Pulmonary artery endothelial cell (primary cell): ENCODE measurements around the gene MBTD1. TPM values are rescaled to one million over a fixed set of nuclear protein-coding genes. Genes with fewer than 3 reads are reported as not detected.
"Not testable (repeated sequence)": the region's sequence is repeated elsewhere in the genome, so short reads cannot be mapped to it uniquely, and the experiment has no call there.

Experiments
- DNase-seq: peaks from one replicate; pipeline ENCODE4 v3.0.0-alpha.2; 2011; ENCODE audit warnings: low read depth, low spot score
- total RNA-seq: library from RNA; depleted of rRNA; stranded (reverse); fragments of >200 nt; gene quantifications from 2 replicates; pipeline ENCODE4 v1.2.3, GENCODE V29; 2014

MBTD1 gene
- total RNA-seq: 9.5 and 9.9 TPM in 2 replicates

DNA sequence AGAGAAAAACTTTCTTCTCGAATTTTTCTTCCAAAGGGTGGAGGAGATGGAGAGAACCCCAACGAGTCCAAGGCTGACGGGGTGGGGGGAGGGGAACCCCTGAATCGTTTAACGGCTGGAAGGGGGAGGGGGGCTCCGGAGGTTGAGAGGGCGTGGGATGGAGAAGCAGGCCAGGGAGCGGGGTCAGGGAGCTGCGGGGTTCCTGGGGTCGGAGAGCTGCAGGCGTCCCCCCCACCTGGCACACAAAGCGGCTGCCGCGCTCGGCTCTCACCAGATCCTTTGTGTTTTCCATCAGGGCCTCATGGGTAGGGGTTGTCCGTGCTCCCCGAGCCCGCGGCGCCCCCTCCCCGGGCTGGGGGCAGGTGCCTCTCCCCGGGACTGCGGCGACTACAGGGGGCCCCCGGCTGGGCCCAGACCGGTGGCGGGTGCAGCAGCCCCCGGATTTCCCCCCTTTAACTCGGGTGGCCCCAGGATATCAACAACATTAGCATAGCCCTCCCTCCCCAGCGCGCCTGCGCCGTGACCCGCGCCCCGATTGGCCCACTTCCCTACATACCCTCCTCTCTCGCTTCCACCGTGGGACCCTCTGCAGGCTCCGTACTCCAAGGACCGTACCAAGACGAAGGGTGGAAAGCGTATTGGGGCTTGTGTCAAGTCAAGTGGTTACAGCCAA, at the start of gene MBTD1:
TSS of gene MBTD1 (minus strand) at position 486 of the 673 bp plus-strand sequence. CDS start 34,888 bp downstream, outside the sequence.
- peak; percentile 87 for DNase-seq

DNA sequence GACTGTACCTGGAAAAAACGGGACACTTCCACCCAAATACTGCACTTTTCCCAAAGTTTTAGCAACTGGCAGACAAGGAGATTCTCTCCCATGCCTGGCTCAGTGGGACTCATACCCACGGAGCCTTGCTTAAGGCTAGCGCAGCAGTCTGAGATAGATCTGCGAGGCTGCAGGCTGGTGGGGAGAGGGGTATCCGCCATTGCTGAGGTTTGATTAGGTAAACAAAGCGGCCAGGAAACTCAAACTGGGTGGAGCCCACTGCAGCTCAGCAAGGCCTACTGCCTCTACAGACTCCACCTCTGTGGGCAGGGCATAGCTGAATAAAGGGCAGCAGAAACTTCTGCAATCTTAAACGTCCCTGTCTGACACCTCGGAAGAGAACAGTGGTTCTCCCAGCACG, 45.3 kb upstream of the MBTD1 start:
- DNase-seq: no peak

DNA sequence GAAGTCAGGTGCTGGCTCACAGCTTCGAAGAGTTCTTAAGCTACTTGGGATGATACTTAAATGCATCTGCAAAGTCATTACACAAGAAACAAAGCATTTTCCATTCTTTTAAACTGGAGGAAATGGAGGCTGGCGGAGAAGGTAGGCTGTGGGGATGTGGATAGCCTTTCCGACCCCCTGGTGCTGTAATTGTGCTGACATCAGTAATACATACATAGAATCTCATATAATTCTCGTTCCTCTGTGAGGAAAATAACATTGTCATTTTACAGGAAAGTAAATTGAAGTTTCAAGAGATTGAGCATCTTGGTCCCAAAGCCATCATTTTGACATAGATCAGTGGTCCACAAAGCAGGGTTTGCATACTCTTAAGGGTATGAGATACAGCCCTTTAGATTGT, 40.0 kb upstream of the MBTD1 start:
- DNase-seq: no peak

DNA sequence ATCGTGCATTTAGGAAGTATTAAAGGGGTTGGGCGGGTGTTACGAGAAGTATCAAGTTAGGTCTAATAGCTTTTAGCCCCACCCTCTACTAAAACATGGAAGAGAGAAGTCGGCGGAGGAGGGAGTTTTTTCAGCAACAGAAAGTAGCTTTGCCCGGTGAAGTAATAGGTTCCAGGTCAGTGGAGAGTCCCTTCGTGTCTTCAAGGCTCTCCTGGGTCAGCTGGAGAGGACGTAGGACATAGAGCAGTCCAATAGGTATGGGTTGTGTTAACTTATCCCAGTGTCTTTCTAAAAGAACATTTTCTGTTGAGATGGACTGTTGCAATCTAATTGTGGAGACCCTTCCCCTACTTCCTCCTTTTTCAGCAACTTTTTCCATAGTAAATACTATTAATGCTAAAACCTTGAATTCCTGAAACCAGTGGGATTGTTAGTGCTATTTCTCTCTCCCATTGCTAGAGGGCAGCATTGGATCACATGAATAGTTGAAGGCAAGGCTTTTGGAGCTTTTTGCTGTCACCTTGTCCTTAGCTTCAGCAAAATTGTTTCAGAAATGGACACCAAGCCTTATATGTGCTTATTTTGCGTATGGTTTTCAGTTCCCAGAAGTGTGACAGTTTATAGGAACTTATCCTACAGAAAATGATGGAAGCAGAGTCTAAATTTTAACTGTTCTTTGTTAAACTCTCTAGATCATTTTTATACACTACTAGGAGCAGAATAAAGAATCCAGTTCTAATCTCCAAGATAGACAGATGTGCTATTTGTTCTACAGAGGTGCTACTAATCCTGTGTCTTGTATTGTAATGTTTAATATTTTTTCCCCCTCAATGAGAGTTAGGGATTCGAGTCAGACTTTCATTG, 38.9 kb upstream of the MBTD1 start:
- DNase-seq: no peak

DNA sequence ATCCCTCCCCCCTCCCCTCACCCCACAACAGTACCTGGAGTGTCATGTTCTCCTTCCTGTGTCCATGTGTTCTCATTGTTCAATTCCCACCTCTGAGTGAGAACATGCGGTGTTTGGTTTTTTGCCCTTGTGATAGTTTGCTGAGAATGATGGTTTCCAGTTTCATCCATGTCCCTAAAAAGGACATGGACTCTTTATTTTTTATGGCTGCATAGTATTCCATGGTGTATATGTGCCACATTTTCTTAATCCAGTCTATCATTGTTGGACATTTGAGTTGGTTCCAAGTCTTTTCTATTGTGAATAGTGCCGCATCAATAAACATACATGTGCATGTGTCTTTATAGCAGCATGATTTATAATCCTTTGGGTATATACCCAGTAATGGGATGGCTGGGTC, 34.5 kb upstream of the MBTD1 start:
- DNase-seq: not testable (repeated sequence)

DNA sequence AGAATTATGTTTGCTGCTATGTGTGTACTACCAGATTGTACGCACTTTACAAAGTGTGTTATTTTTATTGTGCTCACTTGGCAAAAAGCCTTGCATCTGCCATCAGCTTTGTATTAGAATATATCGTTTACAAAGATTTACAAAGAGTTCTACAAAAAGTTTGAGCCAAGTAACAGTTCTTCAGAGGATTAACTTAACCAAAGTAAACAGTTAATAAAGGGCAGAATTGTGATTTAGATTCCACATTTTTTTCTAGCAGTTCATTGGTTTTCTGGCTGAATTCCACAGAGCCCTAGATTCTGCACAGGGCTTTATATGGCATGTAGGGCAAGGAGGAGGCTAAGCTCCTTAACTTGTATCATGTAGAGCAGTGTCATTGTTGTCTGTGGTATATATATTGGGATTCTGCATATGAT, 29.9 kb upstream of the MBTD1 start:
- no peak for DNase-seq

DNA sequence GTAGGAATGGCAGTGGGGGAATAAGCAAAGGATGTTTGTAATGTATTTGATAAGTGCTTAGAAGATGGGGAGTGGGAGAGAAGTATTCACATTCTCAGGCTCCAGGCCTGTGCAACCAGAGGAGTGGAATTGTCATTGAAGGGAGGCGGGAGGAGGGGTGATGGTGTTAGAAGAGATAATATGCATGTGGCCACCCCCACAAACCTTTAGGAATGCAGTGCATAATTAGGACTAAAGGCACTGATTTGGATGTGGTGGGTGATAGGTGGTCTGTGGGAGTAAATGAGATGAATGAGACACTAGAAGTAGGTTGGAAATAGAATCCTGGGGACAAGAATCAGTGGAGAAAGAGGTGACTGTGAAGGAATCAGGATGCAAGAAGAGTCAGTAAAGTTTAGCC, 27.6 kb upstream of the MBTD1 start:
- no peak for DNase-seq

DNA sequence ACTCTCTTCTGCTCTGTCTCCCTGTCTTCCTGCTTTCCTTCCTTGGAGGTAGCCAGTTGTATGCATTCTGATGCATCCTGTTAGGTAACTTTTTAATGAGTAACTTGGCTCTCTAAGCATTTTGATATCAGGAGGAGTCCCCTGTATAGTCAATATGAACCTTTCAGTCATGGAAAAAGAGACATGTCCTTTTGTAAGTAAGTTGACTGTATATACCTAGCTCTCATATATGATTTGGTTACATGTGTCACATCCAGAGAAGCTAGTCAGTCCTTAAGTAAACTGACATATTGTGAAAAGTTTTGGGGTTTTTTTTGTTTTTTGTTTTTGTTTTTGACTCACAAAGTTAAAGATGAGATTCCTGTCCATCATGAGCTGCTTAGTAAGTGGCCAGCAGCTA, 19.3 kb upstream of the MBTD1 start:
- no peak for DNase-seq

DNA sequence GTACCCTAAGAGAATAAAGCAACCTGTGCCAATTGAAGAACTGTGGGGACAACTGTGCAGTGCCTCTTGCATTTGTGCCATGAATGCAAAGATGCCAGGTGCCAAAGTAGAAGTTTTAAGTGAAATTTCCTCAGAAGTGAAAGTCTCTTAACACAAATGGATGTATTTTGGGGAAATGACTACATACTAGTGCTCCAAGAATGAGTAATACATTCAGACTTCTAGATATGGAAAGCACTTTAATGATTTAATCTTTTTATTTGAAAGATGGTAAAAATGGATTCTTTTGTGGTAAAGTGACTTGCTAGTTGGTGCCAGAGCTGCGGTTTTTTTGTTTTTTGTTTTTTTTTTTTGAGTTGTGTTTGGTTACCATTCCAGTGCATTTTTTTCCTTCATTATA, 15.5 kb upstream of the MBTD1 start:
- DNase-seq: no peak

DNA sequence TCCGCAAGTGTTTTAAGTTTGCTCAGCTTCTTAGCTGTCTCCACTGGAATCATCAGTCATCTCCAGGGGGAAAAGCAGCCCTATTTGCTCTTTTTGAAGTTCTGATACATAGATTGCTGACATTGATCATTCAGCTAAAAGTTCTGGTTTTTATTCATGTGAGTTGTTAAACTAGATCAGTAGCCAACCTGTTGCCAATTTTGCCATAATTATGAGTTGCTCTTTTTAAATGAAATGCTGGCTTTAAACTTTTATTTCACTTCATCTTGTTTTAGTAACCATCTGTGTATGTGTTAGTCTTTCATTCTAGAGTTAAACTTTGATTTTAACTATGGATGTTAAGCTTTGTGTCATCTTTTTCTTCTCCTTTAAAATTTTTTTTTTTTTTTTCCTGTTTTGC, 13.0 kb upstream of the MBTD1 start:
- DNase-seq: no peak

DNA sequence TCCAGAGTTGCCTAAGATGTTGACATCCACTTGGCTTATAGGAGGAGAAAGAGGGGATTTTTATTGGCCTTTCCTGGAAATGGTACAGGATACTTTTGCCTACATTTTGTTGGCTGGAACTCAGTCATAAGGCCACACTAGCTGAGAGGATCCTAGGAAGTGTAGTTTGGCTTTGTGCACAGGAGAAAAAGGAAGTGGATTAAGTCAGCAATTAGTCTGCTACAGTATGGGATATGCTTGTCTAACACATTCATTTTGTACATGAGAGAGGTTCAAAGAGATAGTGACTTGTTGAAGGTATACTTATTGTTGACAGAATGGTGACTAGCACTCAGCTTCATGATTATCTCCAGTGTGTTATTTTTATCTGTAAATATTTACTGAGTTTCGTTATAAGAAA, 10.8 kb upstream of the MBTD1 start:
- DNase-seq: no peak

DNA sequence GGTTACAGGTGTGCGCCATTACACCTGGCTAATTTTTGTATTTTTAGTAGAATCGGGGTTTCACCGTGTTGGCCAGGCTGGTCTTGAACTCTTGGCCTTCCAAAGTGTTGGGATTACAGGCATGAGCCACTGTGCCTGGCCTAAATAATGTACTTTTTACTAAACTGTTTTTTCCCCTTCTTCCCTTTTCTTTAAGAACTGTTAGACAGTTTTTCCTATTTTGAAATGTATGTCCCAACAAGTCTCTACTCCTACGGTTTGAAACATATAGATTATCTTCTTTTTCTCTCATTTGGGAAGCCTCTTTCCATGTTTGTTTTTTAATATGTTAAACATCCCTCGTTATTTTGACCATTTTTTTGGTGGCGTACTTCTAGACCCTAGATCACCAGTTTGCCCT, 10.1 kb upstream of the MBTD1 start:
- DNase-seq: no peak

DNA sequence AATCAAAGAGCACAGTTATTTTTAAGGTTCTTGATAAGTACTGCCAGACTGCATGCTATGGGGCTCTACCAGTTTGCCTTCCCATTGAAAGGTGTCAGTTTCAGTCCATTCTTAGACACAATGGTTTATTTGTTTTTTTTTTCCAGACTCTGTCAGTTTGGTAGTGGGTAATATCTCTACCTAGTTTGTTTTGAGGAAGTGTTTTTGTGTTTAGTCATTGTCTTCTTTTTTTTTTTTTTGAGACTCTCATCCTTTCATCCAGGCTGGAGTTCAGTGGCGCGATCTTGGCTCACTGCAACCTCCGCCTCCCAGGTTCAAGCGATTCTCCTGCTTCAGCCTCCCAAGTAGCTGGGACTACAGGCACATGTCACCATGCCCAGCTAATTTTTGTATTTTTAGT, 4.6 kb upstream of the MBTD1 start:
- not testable (repeated sequence) for DNase-seq

DNA sequence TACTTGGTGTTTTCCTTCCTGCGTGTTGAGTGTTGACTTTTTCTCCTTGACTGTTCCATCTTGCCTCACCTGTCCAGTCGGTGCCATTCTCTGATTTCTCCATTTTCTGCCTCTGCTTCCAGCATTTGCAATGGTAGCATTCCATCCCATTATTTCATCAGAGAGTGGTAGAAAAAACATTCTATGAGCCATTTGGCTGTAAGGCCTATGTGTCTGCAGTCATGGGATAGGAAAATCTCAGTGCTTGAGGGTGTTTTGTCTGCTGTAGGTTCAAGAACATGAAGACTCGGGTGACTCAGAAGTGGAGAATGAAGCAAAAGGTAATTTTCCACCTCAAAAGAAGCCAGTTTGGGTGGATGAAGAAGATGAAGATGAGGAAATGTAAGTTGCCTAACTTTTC, 3.2 kb upstream of the MBTD1 start:
- no peak for DNase-seq

DNA sequence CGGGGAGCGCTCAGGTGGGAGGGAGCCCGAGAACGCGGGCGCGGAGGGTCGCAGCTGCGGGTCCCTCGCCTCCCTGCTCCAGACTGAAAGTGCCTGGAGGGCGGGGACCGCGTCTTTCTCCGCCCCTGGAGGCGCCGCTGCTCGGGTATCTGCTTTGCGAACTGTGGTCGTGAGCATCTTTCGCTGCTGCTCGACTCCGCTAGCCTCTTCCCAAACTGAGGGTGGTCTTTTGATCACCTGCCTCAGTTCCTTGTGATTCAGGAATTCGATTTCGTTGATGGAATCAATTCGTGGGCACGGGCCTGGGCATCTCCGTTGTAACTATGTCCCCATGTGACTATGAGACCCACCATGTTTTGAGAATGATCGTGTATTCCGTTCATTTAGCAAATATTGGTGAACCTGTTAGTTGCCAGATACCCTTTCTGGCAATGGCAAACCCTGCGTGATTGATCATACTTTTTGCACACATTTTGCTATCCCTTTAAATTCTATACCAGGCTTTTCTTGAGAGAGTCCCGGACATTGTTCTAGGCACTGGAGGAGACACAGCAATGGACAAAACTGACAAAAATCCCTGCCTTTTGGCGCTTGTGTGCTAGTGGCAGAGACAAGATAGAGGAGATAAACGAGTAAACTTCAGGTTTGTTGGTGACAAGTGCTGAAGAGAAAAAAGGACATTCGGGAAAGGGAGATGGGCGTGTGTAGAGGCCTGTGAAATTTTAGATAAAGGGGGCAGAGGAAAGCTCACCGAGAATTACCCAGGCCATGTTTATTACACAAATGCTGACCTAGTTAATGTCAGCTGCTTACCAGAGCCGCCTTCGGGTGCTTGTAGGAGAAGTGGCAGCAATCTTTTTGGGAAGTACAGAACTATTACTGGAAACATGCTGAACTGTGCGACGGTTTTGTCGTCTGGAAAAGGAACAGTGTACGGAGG, 1.4 kb upstream of the MBTD1 start:
- no peak for DNase-seq

DNA sequence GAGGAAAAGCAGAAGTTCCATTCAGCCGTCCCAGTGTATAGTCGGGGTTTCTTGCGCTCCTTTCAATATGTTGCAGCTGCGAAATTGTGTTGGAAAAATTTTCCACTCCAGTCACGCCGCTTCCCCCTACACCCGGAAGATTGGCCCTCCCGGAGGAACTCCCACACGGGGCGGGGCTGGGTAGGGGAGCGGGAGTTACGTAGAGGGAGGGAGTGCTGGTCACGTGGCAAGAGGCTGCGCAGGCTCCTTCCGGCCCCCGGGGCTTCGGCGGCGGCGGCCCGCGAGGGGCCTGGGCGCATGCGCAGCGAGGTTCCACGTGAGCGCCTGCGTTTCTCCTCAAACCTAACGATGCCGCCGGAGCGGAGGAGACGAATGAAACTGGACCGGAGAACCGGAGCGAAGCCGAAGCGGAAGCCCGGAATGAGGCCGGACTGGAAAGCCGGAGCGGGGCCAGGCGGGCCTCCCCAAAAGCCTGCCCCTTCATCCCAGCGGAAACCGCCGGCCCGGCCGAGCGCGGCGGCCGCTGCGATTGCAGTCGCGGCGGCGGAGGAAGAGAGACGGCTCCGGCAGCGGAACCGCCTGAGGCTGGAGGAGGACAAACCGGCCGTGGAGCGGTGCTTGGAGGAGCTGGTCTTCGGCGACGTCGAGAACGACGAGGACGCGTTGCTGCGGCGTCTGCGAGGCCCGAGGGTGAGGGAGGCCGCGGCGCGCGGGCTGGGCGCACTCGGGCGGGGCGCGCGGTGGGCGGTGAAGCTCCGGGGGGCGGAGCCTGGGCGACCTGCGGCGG, 581 bp upstream of the MBTD1 start, which contains the start of gene UTP18:
TSS of gene UTP18 (plus strand) at position 310 of the 787 bp plus-strand sequence. CDS start at position 349, 39 bp downstream.
- DNase-seq: peak; percentile 91

DNA sequence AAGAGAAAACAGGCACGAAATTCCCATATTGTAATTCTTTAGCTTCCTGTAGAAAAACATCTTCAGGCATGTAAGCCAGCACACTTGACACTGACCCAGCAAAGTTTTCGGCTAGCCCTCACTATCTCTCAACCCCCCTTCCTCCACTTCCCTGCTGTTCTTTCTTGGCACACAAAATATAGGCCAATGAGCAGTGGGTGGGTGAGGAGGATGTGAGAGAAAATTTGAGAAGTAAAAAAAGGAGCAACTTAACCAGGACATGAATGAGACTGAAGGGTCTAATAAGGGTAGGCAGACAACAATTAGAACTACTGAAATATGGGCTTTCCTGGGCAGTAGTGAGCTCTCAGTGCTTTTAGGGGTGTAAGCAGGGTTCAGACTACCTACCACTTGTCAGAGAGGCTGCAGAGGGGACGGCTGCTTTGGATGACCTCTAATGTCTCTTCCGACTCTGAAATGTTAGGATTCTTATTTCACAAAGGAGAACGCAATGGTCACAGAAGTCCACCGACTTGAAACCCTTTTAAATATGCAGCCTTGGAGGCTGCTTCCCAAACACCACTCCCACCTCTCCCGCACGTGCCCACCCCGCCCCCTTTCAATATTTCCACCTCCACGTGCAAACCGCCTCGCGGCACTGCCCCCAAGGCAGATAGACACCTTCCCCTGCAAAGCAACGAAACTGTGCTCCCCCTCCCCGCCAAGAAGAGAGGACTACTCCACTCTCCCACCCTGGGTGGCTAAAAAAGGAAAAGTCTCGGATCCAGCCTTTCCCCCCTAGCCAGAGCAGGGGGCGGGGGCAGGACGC, 889 bp downstream of the MBTD1 start:
- no peak for DNase-seq

DNA sequence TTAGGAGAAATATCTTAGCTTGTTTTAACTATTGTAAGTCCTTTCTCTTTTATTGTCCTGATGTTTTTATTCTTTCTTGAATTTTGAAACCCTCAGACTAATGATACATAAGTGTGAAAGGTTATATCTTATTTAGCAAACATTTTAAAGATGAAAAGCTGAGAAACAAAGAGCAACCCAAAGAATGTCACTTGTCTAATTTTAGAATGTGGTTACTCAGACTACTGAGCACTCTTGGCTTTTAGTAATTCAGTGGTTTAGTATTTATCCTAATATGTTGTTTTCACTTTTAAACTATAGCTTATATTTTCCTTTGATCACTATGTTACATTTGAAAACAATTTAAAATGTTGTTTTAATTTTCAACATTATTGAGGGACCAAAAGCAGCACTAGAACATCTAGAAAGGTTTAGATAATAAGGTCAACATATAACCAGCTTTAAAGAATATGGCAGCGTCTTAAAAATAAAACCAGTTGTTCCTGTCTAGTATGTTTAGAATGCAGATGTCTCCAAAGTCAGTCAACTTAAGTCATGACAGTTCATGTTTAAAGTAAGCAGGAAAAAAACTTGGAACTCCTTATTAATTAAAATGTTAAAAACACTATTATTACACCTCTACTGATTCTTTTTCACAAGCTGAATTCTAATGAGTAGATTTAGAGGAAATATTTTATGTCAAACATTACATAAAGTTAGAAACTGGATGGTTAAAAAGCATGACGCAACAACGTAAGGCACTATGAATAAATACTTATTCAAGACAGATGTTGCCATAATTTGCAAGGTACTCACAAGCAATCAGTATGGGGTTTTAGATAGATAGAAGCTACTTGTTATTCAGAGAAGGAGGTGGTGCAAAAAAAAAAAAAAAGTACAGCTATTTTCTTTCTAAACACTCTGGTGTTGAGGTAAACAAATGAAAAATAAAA, 2.4 kb downstream of the MBTD1 start:
- no peak for DNase-seq

DNA sequence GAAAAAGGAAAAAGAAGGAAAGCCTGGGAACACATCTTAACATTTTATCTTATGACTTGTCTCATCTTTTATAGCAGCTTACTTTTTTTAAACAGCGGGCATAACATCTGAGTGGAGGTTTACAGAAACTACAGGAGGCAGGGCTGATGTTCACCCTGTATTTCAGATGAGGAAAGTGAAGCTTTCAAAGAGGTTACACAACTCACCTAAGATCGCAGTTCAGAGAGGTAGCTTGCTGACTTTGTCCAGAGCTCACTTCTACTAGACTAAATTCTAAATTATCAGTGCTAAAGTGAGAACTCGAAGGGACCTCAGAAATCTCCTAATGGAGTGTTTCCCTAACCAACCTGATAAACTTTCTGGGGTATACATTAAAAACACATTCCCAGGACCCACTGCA, 3.7 kb downstream of the MBTD1 start:
- DNase-seq: no peak
